HepG2 (cell line): ENCODE results near the gene APBB2.

Source experiments
- FOSL2 ChIP-seq: sonication (generic); formaldehyde crosslinking; IDR thresholded peaks from 2 replicates; pipeline ENCODE4 v1.4.0; 2020; ENCODE audit warnings: missing genetic modification reagents
- MEF2D ChIP-seq: sonication (generic); formaldehyde crosslinking; IDR thresholded peaks from 2 replicates; pipeline ENCODE4 v1.5.1; 2020; ENCODE audit warnings: mild to moderate bottlenecking, missing genetic modification reagents
- TFE3 ChIP-seq: IDR thresholded peaks from 2 replicates; pipeline ENCODE4 v1.6.1; 2016

DNA sequence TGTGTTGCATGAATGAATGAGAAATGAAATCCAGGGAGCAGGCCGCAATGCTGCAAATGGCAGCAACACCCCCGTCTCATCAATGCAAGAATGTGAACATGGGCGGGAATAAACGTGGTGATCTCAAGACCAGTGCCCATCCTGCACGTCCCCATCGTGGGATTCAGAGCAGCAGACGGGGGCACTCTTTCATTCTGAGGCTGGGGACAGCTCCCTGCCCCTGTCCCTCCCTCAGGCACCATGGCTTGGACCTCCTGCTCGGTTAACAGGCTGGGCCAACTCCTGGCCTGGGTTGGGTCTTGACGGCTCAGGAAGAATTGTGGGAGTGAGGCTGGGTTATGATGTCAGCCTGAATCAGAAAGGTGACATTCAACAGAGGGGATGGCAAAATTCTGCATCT, 385.7 kb downstream of the APBB2 start:
- TF ChIP-seq MEF2D (CRISPR knock-in tag) (no peak), TFE3 (no peak), FOSL2 (CRISPR knock-in tag) (no peak)
